GM12891 (cell line): ENCODE results near the gene DEFB110.

ENCODE experiments used
- DNase-seq: peaks from one replicate; pipeline ENCODE4 v3.0.0; 2011; ENCODE audit warnings: low spot score; ENCODE audit not compliant: insufficient read length
- FAIRE-seq: peaks from 2 replicates; lab custom pipeline; 2011; peaks lifted over from hg19 to GRCh38; lab: Jason Lieb, UNC
- PAX5 ChIP-seq: IDR thresholded peaks from 2 replicates; pipeline ENCODE4 v1.6.1; 2011; ENCODE audit warnings: low read length, moderate library complexity, mild to moderate bottlenecking; ENCODE audit not compliant: insufficient read depth, severe bottlenecking
- POLR2A ChIP-seq: IDR thresholded peaks from 2 replicates; pipeline ENCODE4 v1.6.1; 2011; ENCODE audit warnings: low read depth, low read length, control low read depth
- POLR2AphosphoS5 ChIP-seq: IDR thresholded peaks from 2 replicates; pipeline ENCODE4 v1.6.1; 2011; ENCODE audit warnings: low read depth, low read length, control low read depth
- POU2F2 ChIP-seq: IDR thresholded peaks from 2 replicates; pipeline ENCODE4 v1.6.1; 2011; ENCODE audit warnings: low read depth, mild to moderate bottlenecking, control low read depth, low read length, moderate library complexity
- SPI1 ChIP-seq: IDR thresholded peaks from 2 replicates; pipeline ENCODE4 v1.6.1; 2011; ENCODE audit warnings: low read depth, low read length, control low read depth
- TAF1 ChIP-seq: IDR thresholded peaks from 2 replicates; pipeline ENCODE4 v1.6.1; 2011; ENCODE audit warnings: low read depth, low read length, control low read depth

DEFB110 gene

GRCh38 chr6:50007819-50008218, 14.0 kb downstream of the DEFB110 start:
- FAIRE-seq (no peak), DNase-seq (no peak)

GRCh38 chr6:50003139-50003538, 18.7 kb downstream of the DEFB110 start:
- TF ChIP-seq PAX5 = no peak
- TF ChIP-seq POLR2A = no peak
- TF ChIP-seq SPI1 = no peak
- no peak for TF ChIP-seq POLR2AphosphoS5
- no peak for TF ChIP-seq POU2F2
- no peak for TF ChIP-seq TAF1
- no peak for FAIRE-seq
- DNase-seq = no peak

More at GRCh38 chr6:50007819-50008218, 14.0 kb downstream of the DEFB110 start:
- no peak for TF ChIP-seq PAX5
- TF ChIP-seq SPI1 = no peak
- TF ChIP-seq TAF1 = no peak
- TF ChIP-seq POLR2A = no peak
- TF ChIP-seq POU2F2 = no peak
- TF ChIP-seq POLR2AphosphoS5 = no peak

- DNase-seq (no peak), FAIRE-seq (no peak)
- TF ChIP-seq SPI1 (no peak), TAF1 (no peak), PAX5 (no peak), POU2F2 (no peak), POLR2AphosphoS5 (no peak)
These were observed 26.5 kb downstream of the DEFB110 start for GRCh38 chr6:49995278-49995677.

- FAIRE-seq = no peak
- no peak for TF ChIP-seq PAX5
- no peak for TF ChIP-seq POLR2AphosphoS5
- no peak for DNase-seq
These were observed 32.9 kb downstream of the DEFB110 start for GRCh38 chr6:49988900-49989299.

GRCh38 chr6:49987749-49988148, 34.0 kb downstream of the DEFB110 start:
- DNase-seq (no peak), FAIRE-seq (no peak)
- TF ChIP-seq SPI1 (no peak), POU2F2 (no peak), POLR2A (no peak), PAX5 (no peak), TAF1 (no peak), POLR2AphosphoS5 (no peak)

- TF ChIP-seq TAF1 = no peak
- TF ChIP-seq POLR2A = no peak
- TF ChIP-seq PAX5 = no peak
- no peak for TF ChIP-seq SPI1
- no peak for TF ChIP-seq POU2F2
- no peak for TF ChIP-seq POLR2AphosphoS5
- FAIRE-seq (no peak), DNase-seq (no peak)
These were observed 35.2 kb downstream of the DEFB110 start for GRCh38 chr6:49986551-49986950.

- FAIRE-seq = no peak
- no peak for DNase-seq
- TF ChIP-seq TAF1 (no peak), POLR2AphosphoS5 (no peak)
These were observed 39.7 kb downstream of the DEFB110 start for GRCh38 chr6:49982046-49982445.

GRCh38 chr6:49980898-49981297, 40.9 kb downstream of the DEFB110 start:
- no peak for DNase-seq
- peak; percentile 74 for TF ChIP-seq POU2F2
- TF ChIP-seq TAF1 = no peak
- peak; percentile 82 for TF ChIP-seq SPI1
- no peak for FAIRE-seq

GRCh38 chr6:49979584-49979983, 42.2 kb downstream of the DEFB110 start:
- DNase-seq (no peak), FAIRE-seq (peak; percentile 20)
- TF ChIP-seq POLR2AphosphoS5 (no peak), PAX5 (no peak), TAF1 (no peak), POU2F2 (no peak), POLR2A (no peak), SPI1 (no peak)

GRCh38 chr6:49978332-49979226, 43.2 kb downstream of the DEFB110 start:
- DNase-seq (no peak), FAIRE-seq (no peak)
- TF ChIP-seq POLR2AphosphoS5 (no peak), POU2F2 (no peak), TAF1 (no peak), POLR2A (no peak), PAX5 (no peak), SPI1 (no peak)
